ENCODE data around the gene MALAT1. TPM values are rescaled to one million over a fixed set of nuclear protein-coding genes. Genes with fewer than 3 reads are reported as not detected.

Gene MALAT1
- total and polyA plus RNA-seq, 10 of the 15 experiments (the other 5 are each of a cell fraction or from before 2014, with no cell fraction given) = 448 to 8,160 (median 2,019) TPM

- TF ChIP-seq ZNF687 (IDR thresholded peaks at IDR 0.05) (no peak), HDAC6 (IDR thresholded peaks at IDR 0.05; ENCODE audit: unreplicated experiment) (no peak), SREBF1 (IDR thresholded peaks at IDR 0.05; ENCODE audit: low read length) (no peak), ZBTB40 (IDR thresholded peaks at IDR 0.05; ENCODE audit: borderline replicate concordance) (no peak), SMAD1 (IDR thresholded peaks at IDR 0.05; ENCODE audit: low read depth, partially characterized antibody) (no peak)
Measured at GRCh38 chr11:65489706-65490320, 9.0 kb upstream of the MALAT1 start (continued).

All from GM12878 (cell line).